Activated T-helper 17 cell treated with anti-CD3 and anti-CD28 coated beads, Interleukin-2, amount 50 U/mL, for 72 hours (primary cell): ENCODE measurements around the gene TBL3. TPM values are rescaled to one million over a fixed set of nuclear protein-coding genes. Genes with fewer than 3 reads are reported as not detected.
"Not testable (repeated sequence)": the region's sequence is repeated elsewhere in the genome, so short reads cannot be mapped to it uniquely, and the experiment has no call there.

ENCODE experiments used
- ATAC-seq: fragments of 150-1000 bp; cut with Tn5 transposase; replicated peaks from 2 replicates; pipeline ENCODE4 v1.10.0; 2021; ENCODE audit warnings: mild to moderate bottlenecking, moderate library complexity
- H3K27ac Mint-ChIP-seq: one replicate; pipeline ENCODE4 v1.8.0; 2022; ENCODE audit warnings: mixed read lengths
- H3K27me3 Mint-ChIP-seq: one replicate; pipeline ENCODE4 v1.8.0; 2022; ENCODE audit warnings: mixed read lengths
- H3K36me3 Mint-ChIP-seq: one replicate; pipeline ENCODE4 v1.8.0; 2022; ENCODE audit warnings: low read depth, mild to moderate bottlenecking, mixed read lengths
- H3K4me1 Mint-ChIP-seq: one replicate; pipeline ENCODE4 v1.8.0; 2022; ENCODE audit warnings: mixed read lengths
- H3K4me3 Mint-ChIP-seq: one replicate; pipeline ENCODE4 v1.8.0; 2022; ENCODE audit warnings: mild to moderate bottlenecking, mixed read lengths
- H3K9me3 Mint-ChIP-seq: one replicate; pipeline ENCODE4 v1.8.0; 2022; ENCODE audit warnings: mixed read lengths
- total RNA-seq, 2 donors: library from RNA; stranded (reverse); gene quantifications; one replicate each; pipeline ENCODE4 v1.2.3, GENCODE V29; 2022

Gene TBL3
- total RNA-seq, 2 donors from 2014 or later, result 23.0 to 37.3 TPM

GRCh38 chr16:1939833-1940232 is 32.0 kb upstream of the TBL3 start:
- ATAC-seq, H3K27ac Mint-ChIP-seq, H3K27me3 Mint-ChIP-seq, H3K4me3 Mint-ChIP-seq, H3K9me3 Mint-ChIP-seq: not testable (repeated sequence)
- Mint-ChIP-seq H3K4me1 (peaks cover 12% of the 10 kb centered on the region), H3K36me3 (peaks cover 37% of the 10 kb centered on the region)

GRCh38 chr16:1940273-1941161 is 31.3 kb upstream of the TBL3 start:
- no peaks in the 10 kb centered on the region for H3K9me3 Mint-ChIP-seq
- no peak overlapping the region for H3K4me3 Mint-ChIP-seq
- ATAC-seq, result no peak
- no peak overlapping the region for H3K27ac Mint-ChIP-seq
- no peaks in the 10 kb centered on the region for H3K27me3 Mint-ChIP-seq
- peaks cover 37% of the 10 kb centered on the region for H3K36me3 Mint-ChIP-seq
- H3K4me1 Mint-ChIP-seq, result peaks cover 12% of the 10 kb centered on the region

GRCh38 chr16:1941162-1942046 is 30.4 kb upstream of the TBL3 start:
- no peaks in the 10 kb centered on the region for H3K27me3 Mint-ChIP-seq
- no peak for ATAC-seq
- H3K9me3 Mint-ChIP-seq, result no peaks in the 10 kb centered on the region
- H3K4me1 Mint-ChIP-seq, result peaks cover 12% of the 10 kb centered on the region
- H3K27ac Mint-ChIP-seq, result peak overlapping the region; percentile 70
- H3K4me3 Mint-ChIP-seq, result peak overlapping the region; percentile 86
- H3K36me3 Mint-ChIP-seq, result peaks cover 37% of the 10 kb centered on the region

GRCh38 chr16:1942047-1942809 is 29.6 kb upstream of the TBL3 start:
- peak overlapping the region; percentile 70 for H3K27ac Mint-ChIP-seq
- H3K36me3 Mint-ChIP-seq, result peaks cover 37% of the 10 kb centered on the region
- peaks cover 12% of the 10 kb centered on the region for H3K4me1 Mint-ChIP-seq
- H3K27me3 Mint-ChIP-seq, result no peaks in the 10 kb centered on the region
- peak overlapping the region; percentile 86 for H3K4me3 Mint-ChIP-seq
- no peaks in the 10 kb centered on the region for H3K9me3 Mint-ChIP-seq
- ATAC-seq, result no peak

GRCh38 chr16:1942810-1943726 is 28.8 kb upstream of the TBL3 start, which contains the start of gene MSRB1:
MSRB1 (minus strand) TSS chr16:1943199; CDS start chr16:1943156, 43 bp downstream.
- peak within 1 kb of the TSS; percentile 85 for H3K27ac Mint-ChIP-seq
- no peaks in the 10 kb centered on the region for H3K27me3 Mint-ChIP-seq
- H3K36me3 Mint-ChIP-seq, result peaks cover 33% of the 10 kb centered on the region
- peak within 1 kb of the TSS; percentile 86 for H3K4me3 Mint-ChIP-seq
- peaks cover 12% of the 10 kb centered on the region for H3K4me1 Mint-ChIP-seq
- peak; percentile 97 for ATAC-seq
- no peaks in the 10 kb centered on the region for H3K9me3 Mint-ChIP-seq

GRCh38 chr16:1944612-1945199 is 27.1 kb upstream of the TBL3 start:
- Mint-ChIP-seq H3K27me3 (no peaks in the 10 kb centered on the region), H3K4me1 (peaks cover 12% of the 10 kb centered on the region), H3K36me3 (peaks cover 17% of the 10 kb centered on the region), H3K4me3 (peak overlapping the region; percentile 86), H3K9me3 (no peaks in the 10 kb centered on the region), H3K27ac (no peak overlapping the region)
- no peak for ATAC-seq

- no peak overlapping the region for H3K27ac Mint-ChIP-seq
- H3K27me3 Mint-ChIP-seq, result no peaks in the 10 kb centered on the region
- H3K36me3 Mint-ChIP-seq, result peaks cover 8% of the 10 kb centered on the region
- no peaks in the 10 kb centered on the region for H3K9me3 Mint-ChIP-seq
- H3K4me3 Mint-ChIP-seq, result no peak overlapping the region
- H3K4me1 Mint-ChIP-seq, result peaks cover 12% of the 10 kb centered on the region
- no peak for ATAC-seq
Observed at GRCh38 chr16:1945559-1946391, 26.1 kb upstream of the TBL3 start.

- H3K36me3 Mint-ChIP-seq, result peaks cover under 1% of the 10 kb centered on the region
- H3K9me3 Mint-ChIP-seq, result no peaks in the 10 kb centered on the region
- H3K27me3 Mint-ChIP-seq, result no peaks in the 10 kb centered on the region
- H3K27ac Mint-ChIP-seq, result no peak overlapping the region
- H3K4me1 Mint-ChIP-seq, result peaks cover 7% of the 10 kb centered on the region
- no peak overlapping the region for H3K4me3 Mint-ChIP-seq
- ATAC-seq, result no peak
Observed at GRCh38 chr16:1946495-1947368, 25.1 kb upstream of the TBL3 start.

- no peaks in the 10 kb centered on the region for H3K27me3 Mint-ChIP-seq
- H3K4me3 Mint-ChIP-seq, result no peak overlapping the region
- peaks cover 7% of the 10 kb centered on the region for H3K4me1 Mint-ChIP-seq
- H3K9me3 Mint-ChIP-seq, result no peaks in the 10 kb centered on the region
- H3K27ac Mint-ChIP-seq, result no peak overlapping the region
- ATAC-seq, result no peak
- no peaks in the 10 kb centered on the region for H3K36me3 Mint-ChIP-seq
Observed at GRCh38 chr16:1947369-1947670, 24.5 kb upstream of the TBL3 start.

GRCh38 chr16:1949507-1949906 is 22.3 kb upstream of the TBL3 start:
- H3K36me3 Mint-ChIP-seq, result no peaks in the 10 kb centered on the region
- no peaks in the 10 kb centered on the region for H3K9me3 Mint-ChIP-seq
- no peaks in the 10 kb centered on the region for H3K27me3 Mint-ChIP-seq
- H3K4me1 Mint-ChIP-seq, result peaks cover 8% of the 10 kb centered on the region
- H3K27ac Mint-ChIP-seq, result no peak overlapping the region
- no peak overlapping the region for H3K4me3 Mint-ChIP-seq
- no peak for ATAC-seq

- peaks cover 6% of the 10 kb centered on the region for H3K4me1 Mint-ChIP-seq
- H3K36me3 Mint-ChIP-seq, result no peaks in the 10 kb centered on the region
- H3K27me3 Mint-ChIP-seq, result no peaks in the 10 kb centered on the region
- H3K9me3 Mint-ChIP-seq, result no peaks in the 10 kb centered on the region
- no peak overlapping the region for H3K4me3 Mint-ChIP-seq
- no peak for ATAC-seq
- H3K27ac Mint-ChIP-seq, result no peak overlapping the region
Observed at GRCh38 chr16:1950047-1950446, 21.8 kb upstream of the TBL3 start.

GRCh38 chr16:1950559-1950958 is 21.3 kb upstream of the TBL3 start:
- Mint-ChIP-seq H3K9me3 (no peaks in the 10 kb centered on the region), H3K27me3 (no peaks in the 10 kb centered on the region), H3K36me3 (no peaks in the 10 kb centered on the region), H3K4me1 (peaks cover 6% of the 10 kb centered on the region), H3K4me3 (no peak overlapping the region), H3K27ac (no peak overlapping the region)
- ATAC-seq, result no peak
